Mucosa of stomach (tissue), 1 donor: Measurements from ENCODE around the gene POLDIP3.
"Not testable (repeated sequence)": the region's sequence is repeated elsewhere in the genome, so short reads cannot be mapped to it uniquely, and the experiment has no call there.

Experiments
- H3K27me3 ChIP-seq: one replicate; pipeline ENCODE4 v1.7.0; 2013; ENCODE audit warnings: mild to moderate bottlenecking, low read length; ENCODE audit not compliant: control insufficient read depth, insufficient read depth
- H3K36me3 ChIP-seq: one replicate; pipeline ENCODE4 v1.7.0; 2013; ENCODE audit warnings: low read length; ENCODE audit not compliant: control insufficient read depth, insufficient read depth
- H3K4me1 ChIP-seq: one replicate; pipeline ENCODE4 v1.7.0; 2013; ENCODE audit warnings: mild to moderate bottlenecking, low read length; ENCODE audit not compliant: control insufficient read depth, insufficient read depth
- H3K4me3 ChIP-seq: one replicate; pipeline ENCODE4 v1.7.0; 2013; ENCODE audit warnings: low read length
- H3K9ac ChIP-seq: one replicate; pipeline ENCODE4 v1.7.0; 2013; ENCODE audit warnings: mild to moderate bottlenecking, low read length, moderate library complexity
- H3K9me3 ChIP-seq: one replicate; pipeline ENCODE4 v1.7.0; 2013; ENCODE audit warnings: mild to moderate bottlenecking, low read length, moderate library complexity; ENCODE audit not compliant: control insufficient read depth
- donor health status: Pancreatic carcinoma.

POLDIP3 gene

GRCh38 chr22:42552294-42552647, 62.4 kb downstream of the POLDIP3 start:
- not testable (repeated sequence) for H3K36me3 ChIP-seq, H3K27me3 ChIP-seq, H3K9ac ChIP-seq, H3K4me3 ChIP-seq, H3K9me3 ChIP-seq
- peaks cover 10% of the 10 kb centered on the region for H3K4me1 ChIP-seq

- Histone ChIP-seq H3K4me1 (peaks cover 10% of the 10 kb centered on the region), H3K9ac (no peak overlapping the region), H3K4me3 (no peak overlapping the region), H3K36me3 (no peaks in the 10 kb centered on the region), H3K27me3 (no peaks in the 10 kb centered on the region), H3K9me3 (no peaks in the 10 kb centered on the region)
Measured at GRCh38 chr22:42549331-42550060, 65.2 kb downstream of the POLDIP3 start.

GRCh38 chr22:42548597-42549330, 65.9 kb downstream of the POLDIP3 start:
- no peaks in the 10 kb centered on the region for H3K36me3 ChIP-seq
- no peak overlapping the region for H3K9ac ChIP-seq
- no peak overlapping the region for H3K4me3 ChIP-seq
- H3K4me1 ChIP-seq: peaks cover 4% of the 10 kb centered on the region
- no peaks in the 10 kb centered on the region for H3K9me3 ChIP-seq
- H3K27me3 ChIP-seq: no peaks in the 10 kb centered on the region

- H3K9ac ChIP-seq, H3K4me3 ChIP-seq, H3K27me3 ChIP-seq, H3K9me3 ChIP-seq, H3K4me1 ChIP-seq, H3K36me3 ChIP-seq: not testable (repeated sequence)
Measured at GRCh38 chr22:42548126-42548525, 66.6 kb downstream of the POLDIP3 start.

- Histone ChIP-seq H3K9ac (no peak overlapping the region), H3K9me3 (no peaks in the 10 kb centered on the region), H3K4me1 (peaks cover 4% of the 10 kb centered on the region), H3K27me3 (no peaks in the 10 kb centered on the region), H3K36me3 (no peaks in the 10 kb centered on the region), H3K4me3 (no peak overlapping the region)
Measured at GRCh38 chr22:42547562-42547961, 67.1 kb downstream of the POLDIP3 start.

- H3K27me3 ChIP-seq: no peaks in the 10 kb centered on the region
- no peak overlapping the region for H3K9ac ChIP-seq
- H3K4me3 ChIP-seq: no peak overlapping the region
- peaks cover under 1% of the 10 kb centered on the region for H3K4me1 ChIP-seq
- H3K9me3 ChIP-seq: no peaks in the 10 kb centered on the region
- H3K36me3 ChIP-seq: no peaks in the 10 kb centered on the region
Measured at GRCh38 chr22:42544686-42545085, 70.0 kb downstream of the POLDIP3 start.

- H3K36me3 ChIP-seq, H3K4me3 ChIP-seq, H3K27me3 ChIP-seq, H3K9me3 ChIP-seq, H3K9ac ChIP-seq: not testable (repeated sequence)
- peaks cover 12% of the 10 kb centered on the region for H3K4me1 ChIP-seq
Measured at GRCh38 chr22:42539236-42539771, 75.4 kb downstream of the POLDIP3 start.

- H3K9me3 ChIP-seq: not testable (repeated sequence)
Measured at GRCh38 chr22:42537199-42537831, 77.4 kb downstream of the POLDIP3 start.

GRCh38 chr22:42536634-42537033, 78.0 kb downstream of the POLDIP3 start:
- H3K4me1 ChIP-seq: peaks cover 19% of the 10 kb centered on the region

More at GRCh38 chr22:42537199-42537831, 77.4 kb downstream of the POLDIP3 start:
- not testable (repeated sequence) for H3K4me3 ChIP-seq, H3K36me3 ChIP-seq, H3K27me3 ChIP-seq
- peaks cover 19% of the 10 kb centered on the region for H3K4me1 ChIP-seq
- H3K9ac ChIP-seq: peak overlapping the region; percentile 8

GRCh38 chr22:42536166-42536565, 78.5 kb downstream of the POLDIP3 start:
- no peaks in the 10 kb centered on the region for H3K27me3 ChIP-seq
- H3K9ac ChIP-seq: no peak overlapping the region
- H3K36me3 ChIP-seq: no peaks in the 10 kb centered on the region
- H3K4me1 ChIP-seq: peaks cover 19% of the 10 kb centered on the region
- H3K4me3 ChIP-seq: no peak overlapping the region
- H3K9me3 ChIP-seq: no peaks in the 10 kb centered on the region

More at GRCh38 chr22:42536634-42537033, 78.0 kb downstream of the POLDIP3 start:
- H3K36me3 ChIP-seq, H3K4me3 ChIP-seq, H3K9ac ChIP-seq, H3K27me3 ChIP-seq, H3K9me3 ChIP-seq: not testable (repeated sequence)

GRCh38 chr22:42535082-42535731, 79.5 kb downstream of the POLDIP3 start:
- not testable (repeated sequence) for H3K27me3 ChIP-seq, H3K36me3 ChIP-seq, H3K4me3 ChIP-seq, H3K9me3 ChIP-seq, H3K9ac ChIP-seq
- peaks cover 19% of the 10 kb centered on the region for H3K4me1 ChIP-seq
